ENCODE results near the gene NPPC.

Gene NPPC

GRCh38 chr2:231900486-231900942 lies 25.7 kb downstream of the NPPC start (continued):
- TF ChIP-seq, protein P1, sequence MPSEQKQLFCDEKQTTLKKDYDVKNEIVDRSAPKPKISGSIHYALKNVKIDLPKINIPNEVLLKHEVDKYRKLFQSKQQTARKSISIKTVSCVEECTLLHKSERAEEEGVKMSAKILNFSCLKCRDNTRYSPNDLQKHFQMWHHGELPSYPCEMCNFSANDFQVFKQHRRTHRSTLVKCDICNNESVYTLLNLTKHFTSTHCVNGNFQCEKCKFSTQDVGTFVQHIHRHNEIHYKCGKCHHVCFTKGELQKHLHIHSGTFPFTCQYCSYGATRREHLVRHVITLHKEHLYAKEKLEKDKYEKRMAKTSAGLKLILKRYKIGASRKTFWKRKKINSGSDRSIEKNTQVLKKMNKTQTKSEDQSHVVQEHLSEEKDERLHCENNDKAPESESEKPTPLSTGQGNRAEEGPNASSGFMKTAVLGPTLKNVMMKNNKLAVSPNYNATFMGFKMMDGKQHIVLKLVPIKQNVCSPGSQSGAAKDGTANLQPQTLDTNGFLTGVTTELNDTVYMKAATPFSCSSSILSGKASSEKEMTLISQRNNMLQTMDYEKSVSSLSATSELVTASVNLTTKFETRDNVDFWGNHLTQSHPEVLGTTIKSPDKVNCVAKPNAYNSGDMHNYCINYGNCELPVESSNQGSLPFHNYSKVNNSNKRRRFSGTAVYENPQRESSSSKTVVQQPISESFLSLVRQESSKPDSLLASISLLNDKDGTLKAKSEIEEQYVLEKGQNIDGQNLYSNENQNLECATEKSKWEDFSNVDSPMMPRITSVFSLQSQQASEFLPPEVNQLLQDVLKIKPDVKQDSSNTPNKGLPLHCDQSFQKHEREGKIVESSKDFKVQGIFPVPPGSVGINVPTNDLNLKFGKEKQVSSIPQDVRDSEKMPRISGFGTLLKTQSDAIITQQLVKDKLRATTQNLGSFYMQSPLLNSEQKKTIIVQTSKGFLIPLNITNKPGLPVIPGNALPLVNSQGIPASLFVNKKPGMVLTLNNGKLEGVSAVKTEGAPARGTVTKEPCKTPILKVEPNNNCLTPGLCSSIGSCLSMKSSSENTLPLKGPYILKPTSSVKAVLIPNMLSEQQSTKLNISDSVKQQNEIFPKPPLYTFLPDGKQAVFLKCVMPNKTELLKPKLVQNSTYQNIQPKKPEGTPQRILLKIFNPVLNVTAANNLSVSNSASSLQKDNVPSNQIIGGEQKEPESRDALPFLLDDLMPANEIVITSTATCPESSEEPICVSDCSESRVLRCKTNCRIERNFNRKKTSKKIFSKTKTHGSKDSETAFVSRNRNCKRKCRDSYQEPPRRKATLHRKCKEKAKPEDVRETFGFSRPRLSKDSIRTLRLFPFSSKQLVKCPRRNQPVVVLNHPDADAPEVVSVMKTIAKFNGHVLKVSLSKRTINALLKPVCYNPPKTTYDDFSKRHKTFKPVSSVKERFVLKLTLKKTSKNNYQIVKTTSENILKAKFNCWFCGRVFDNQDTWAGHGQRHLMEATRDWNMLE (tag by site-specific recombination; conservative IDR thresholded peaks at IDR 0.05; ENCODE audit: low read depth) = no peak
- TF ChIP-seq, protein P2, sequence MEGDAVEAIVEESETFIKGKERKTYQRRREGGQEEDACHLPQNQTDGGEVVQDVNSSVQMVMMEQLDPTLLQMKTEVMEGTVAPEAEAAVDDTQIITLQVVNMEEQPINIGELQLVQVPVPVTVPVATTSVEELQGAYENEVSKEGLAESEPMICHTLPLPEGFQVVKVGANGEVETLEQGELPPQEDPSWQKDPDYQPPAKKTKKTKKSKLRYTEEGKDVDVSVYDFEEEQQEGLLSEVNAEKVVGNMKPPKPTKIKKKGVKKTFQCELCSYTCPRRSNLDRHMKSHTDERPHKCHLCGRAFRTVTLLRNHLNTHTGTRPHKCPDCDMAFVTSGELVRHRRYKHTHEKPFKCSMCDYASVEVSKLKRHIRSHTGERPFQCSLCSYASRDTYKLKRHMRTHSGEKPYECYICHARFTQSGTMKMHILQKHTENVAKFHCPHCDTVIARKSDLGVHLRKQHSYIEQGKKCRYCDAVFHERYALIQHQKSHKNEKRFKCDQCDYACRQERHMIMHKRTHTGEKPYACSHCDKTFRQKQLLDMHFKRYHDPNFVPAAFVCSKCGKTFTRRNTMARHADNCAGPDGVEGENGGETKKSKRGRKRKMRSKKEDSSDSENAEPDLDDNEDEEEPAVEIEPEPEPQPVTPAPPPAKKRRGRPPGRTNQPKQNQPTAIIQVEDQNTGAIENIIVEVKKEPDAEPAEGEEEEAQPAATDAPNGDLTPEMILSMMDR (tag by site-specific recombination; IDR thresholded peaks at IDR 0.05) = peak; percentile 54; the same call in 1 of the 2 replicates
- TF ChIP-seq ZNF391 (tag by site-specific recombination; IDR thresholded peaks at IDR 0.05; ENCODE audit: borderline replicate concordance, low read depth) (no peak), MZF1 (tag by site-specific recombination; IDR thresholded peaks at IDR 0.05; ENCODE audit: borderline replicate concordance) (no peak), MEIS1 (CRISPR knock-in tag; IDR thresholded peaks at IDR 0.05; ENCODE audit: borderline replicate concordance) (no peak), PRDM10 (tag by site-specific recombination; IDR thresholded peaks at IDR 0.05) (no peak), ZBTB20 (tag by site-specific recombination; IDR thresholded peaks at IDR 0.05) (no peak), ZBTB17 (tag by site-specific recombination; IDR thresholded peaks at IDR 0.05) (no peak), BCL6B (tag by site-specific recombination; IDR thresholded peaks at IDR 0.05) (no peak), ZNF585B (tag by site-specific recombination; IDR thresholded peaks at IDR 0.05) (no peak), ZSCAN30 (tag by site-specific recombination; IDR thresholded peaks at IDR 0.05) (peak; percentile 66; the same call in 1 of the 2 replicates), ZNF2 (tag by site-specific recombination; IDR thresholded peaks at IDR 0.05) (peak; percentile 51), ZNF23 (tag by site-specific recombination; IDR thresholded peaks at IDR 0.05; ENCODE audit: borderline replicate concordance) (no peak), OSR2 (tag by site-specific recombination; IDR thresholded peaks at IDR 0.05) (0 out of 2 replicates have a peak, but pooled peaks have one; percentile 23), SP7 (tag by site-specific recombination; IDR thresholded peaks at IDR 0.05) (0 out of 2 replicates have a peak, but pooled peaks have one; percentile 35), ZNF423 (tag by site-specific recombination; IDR thresholded peaks at IDR 0.05) (no peak), ZNF596 (tag by site-specific recombination; IDR thresholded peaks at IDR 0.05) (no peak), BCL11B (tag by site-specific recombination; IDR thresholded peaks at IDR 0.05; ENCODE audit: low read depth) (peak; percentile 21; the same call in 1 of the 2 replicates), ZNF157 (tag by site-specific recombination; IDR thresholded peaks at IDR 0.05) (no peak), ZNF654 (tag by site-specific recombination; IDR thresholded peaks at IDR 0.05; ENCODE audit: low read depth) (peak; percentile 22; the same call in 1 of the 2 replicates), ZBTB48 (tag by site-specific recombination; IDR thresholded peaks at IDR 0.05) (peak; percentile 53), ZBTB1 (tag by site-specific recombination; IDR thresholded peaks at IDR 0.05) (no peak), ZNF548 (tag by site-specific recombination; IDR thresholded peaks at IDR 0.05) (no peak), ZNF792 (tag by site-specific recombination; IDR thresholded peaks at IDR 0.05) (no peak), ZFP41 (tag by site-specific recombination; IDR thresholded peaks at IDR 0.05; ENCODE audit: borderline replicate concordance) (no peak)
- TF ChIP-seq, protein P3, sequence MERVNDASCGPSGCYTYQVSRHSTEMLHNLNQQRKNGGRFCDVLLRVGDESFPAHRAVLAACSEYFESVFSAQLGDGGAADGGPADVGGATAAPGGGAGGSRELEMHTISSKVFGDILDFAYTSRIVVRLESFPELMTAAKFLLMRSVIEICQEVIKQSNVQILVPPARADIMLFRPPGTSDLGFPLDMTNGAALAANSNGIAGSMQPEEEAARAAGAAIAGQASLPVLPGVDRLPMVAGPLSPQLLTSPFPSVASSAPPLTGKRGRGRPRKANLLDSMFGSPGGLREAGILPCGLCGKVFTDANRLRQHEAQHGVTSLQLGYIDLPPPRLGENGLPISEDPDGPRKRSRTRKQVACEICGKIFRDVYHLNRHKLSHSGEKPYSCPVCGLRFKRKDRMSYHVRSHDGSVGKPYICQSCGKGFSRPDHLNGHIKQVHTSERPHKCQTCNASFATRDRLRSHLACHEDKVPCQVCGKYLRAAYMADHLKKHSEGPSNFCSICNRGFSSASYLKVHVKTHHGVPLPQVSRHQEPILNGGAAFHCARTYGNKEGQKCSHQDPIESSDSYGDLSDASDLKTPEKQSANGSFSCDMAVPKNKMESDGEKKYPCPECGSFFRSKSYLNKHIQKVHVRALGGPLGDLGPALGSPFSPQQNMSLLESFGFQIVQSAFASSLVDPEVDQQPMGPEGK (tag by site-specific recombination; IDR thresholded peaks at IDR 0.05) = no peak

Measured in HEK293 (cell line).